ENCODE results near the gene LSMEM2.

The LSMEM2 gene

DNA sequence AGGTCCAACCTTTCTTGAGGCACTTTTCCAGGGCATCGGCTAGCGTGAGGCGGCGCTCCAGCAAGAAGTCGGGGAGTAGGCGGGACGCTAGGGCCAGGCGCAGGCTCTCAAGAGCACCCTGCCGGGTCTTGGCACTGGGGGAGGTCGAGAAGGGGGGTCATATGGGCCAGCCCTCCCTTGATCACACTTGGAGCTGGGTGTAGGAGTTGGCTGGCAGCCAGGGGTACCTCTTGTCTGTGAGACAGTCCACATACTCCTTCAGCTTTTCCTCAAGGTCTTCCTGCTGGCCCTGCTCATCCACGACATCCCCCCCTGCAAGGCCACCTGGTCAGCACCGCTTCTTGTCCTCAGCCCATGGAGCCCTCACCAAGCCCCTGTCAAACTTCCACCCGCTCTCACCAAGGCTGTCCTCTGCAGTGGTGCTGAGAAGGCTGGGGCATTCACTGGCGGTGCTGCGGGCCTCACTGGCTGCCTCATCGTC lies 11.3 kb downstream of the LSMEM2 start:
- H3K4ac ChIP-seq (ENCODE audit: low read depth, low read length) = no peak overlapping the region
- DNase-seq = no peak
- no CpG with 5 or more reads among the region's 16 CpGs for WGBS (ENCODE audit: extremely low coverage, insufficient coverage, insufficient read length)

DNA sequence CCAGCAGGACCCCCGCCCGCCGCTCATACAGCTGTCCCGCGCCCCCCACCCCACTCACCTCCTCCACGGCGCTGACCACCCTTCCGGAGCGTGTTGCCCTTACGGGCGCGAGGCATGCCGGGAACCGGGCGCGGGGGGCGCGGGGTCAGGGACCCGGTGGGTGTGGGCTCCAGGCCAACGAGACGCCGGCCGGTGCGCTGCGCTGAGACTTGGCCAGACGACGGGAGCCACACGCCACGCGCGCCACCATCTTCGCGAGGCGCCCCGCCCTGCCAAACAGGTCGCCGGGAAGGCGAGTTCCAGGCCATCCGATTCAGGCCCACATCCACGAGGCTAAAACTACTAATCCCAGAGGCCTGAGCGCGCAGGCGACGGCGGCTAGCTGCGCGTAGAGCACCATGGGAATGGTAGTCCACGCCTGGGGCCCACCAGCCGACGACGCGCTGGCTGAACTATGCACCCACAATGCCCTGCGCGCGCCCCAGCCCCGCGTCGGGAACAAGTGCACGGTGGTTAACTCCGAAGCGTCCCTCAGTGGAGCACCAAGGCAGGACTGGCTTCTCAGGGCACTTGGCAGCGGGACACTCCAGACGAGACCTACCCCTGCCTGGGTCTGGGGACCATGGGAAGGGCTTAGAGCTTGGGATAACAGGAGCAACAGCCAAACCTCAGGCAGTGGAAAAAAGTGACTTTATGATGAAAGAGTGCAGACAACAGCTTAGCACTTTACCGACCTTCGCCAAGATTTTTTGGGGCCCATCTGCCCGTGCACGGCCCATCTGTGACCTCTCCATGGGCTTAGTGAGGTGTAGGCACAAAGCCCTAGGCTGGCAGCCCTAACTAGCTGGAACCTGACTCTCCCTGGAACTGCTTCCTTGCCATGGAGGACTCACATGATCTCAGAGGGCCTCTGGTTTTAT lies 13.5 kb downstream of the LSMEM2 start, which contains the start of gene IFRD2:
Gene IFRD2, minus strand, starts transcription at position 271 of the 920 bp plus-strand sequence. Its CDS starts 155 bp downstream, at position 116.
- peak within 1 kb of the TSS; percentile 91 for H3K4ac ChIP-seq (ENCODE audit: low read depth, low read length)
- peak within 1 kb of the TSS; percentile 15 for H2BK5ac ChIP-seq (ENCODE audit: low read depth, low read length, poor library complexity)
- H3K4me1 ChIP-seq (ENCODE audit: control insufficient read depth in 1 of 2, insufficient read depth in 2 of 2, low read length in 2 of 2) = peaks cover 6 to 10% of the 10 kb centered on the region in 2 experiments
- no peak within 1 kb of the TSS for H3K23ac ChIP-seq (ENCODE audit: low read length)
- H3K4me2 ChIP-seq (ENCODE audit: low read length) = peak within 1 kb of the TSS; percentile 99
- H3K27me3 ChIP-seq (ENCODE audit: insufficient read depth, low read length) = no peaks in the 10 kb centered on the region
- peak within 1 kb of the TSS; percentile 4 for H2BK120ac ChIP-seq (ENCODE audit: insufficient read depth, low read length, poor library complexity)
- H3K9ac ChIP-seq (ENCODE audit: low read length) = peak within 1 kb of the TSS; percentile 92
- H3K14ac ChIP-seq (ENCODE audit: low read length) = peak within 1 kb of the TSS; percentile 56
- H3K79me1 ChIP-seq (ENCODE audit: low read length) = peaks cover 9% of the 10 kb centered on the region
- peaks cover 35 to 36% of the 10 kb centered on the region in 2 experiments for H3K36me3 ChIP-seq (ENCODE audit: control insufficient read depth in 1 of 2, insufficient read depth in 2 of 2, low read length in 2 of 2)
- peak within 1 kb of the TSS; percentile 87 for H3K4me3 ChIP-seq (ENCODE audit: low read depth, low read length)
- H4K91ac ChIP-seq (ENCODE audit: low read depth, low read length) = peak within 1 kb of the TSS; percentile 71
- H2BK12ac ChIP-seq (ENCODE audit: low read length) = no peak within 1 kb of the TSS
- peak within 1 kb of the TSS; percentile 93 for H4K8ac ChIP-seq (ENCODE audit: low read depth, low read length)
- no peak within 1 kb of the TSS for H3K27ac ChIP-seq (ENCODE audit: low read depth, low read length)
- H3K79me2 ChIP-seq (ENCODE audit: control insufficient read depth, insufficient read depth, low read length, poor library complexity) = peaks cover 4% of the 10 kb centered on the region
- H2AK5ac ChIP-seq (ENCODE audit: low read length) = peak within 1 kb of the TSS; percentile 78
- no CpG with 5 or more reads among the region's 67 CpGs for WGBS (ENCODE audit: extremely low coverage, insufficient coverage, insufficient read length)
- H3K18ac ChIP-seq (ENCODE audit: low read length) = peak within 1 kb of the TSS; percentile 48
- H4K12ac ChIP-seq (ENCODE audit: low read depth, low read length) = peak within 1 kb of the TSS; percentile 82
- H3K9me3 ChIP-seq (ENCODE audit: insufficient read depth, low read depth, low read length) = peaks cover 2% of the 10 kb centered on the region
- peak; percentile 97 to 98 for DNase-seq
- peak within 1 kb of the TSS; percentile 77 for H2AFZ ChIP-seq (ENCODE audit: insufficient read depth, low read length, poor library complexity)

More for the DNA sequence above, 11.3 kb downstream of the LSMEM2 start:
- Histone ChIP-seq H3K9me3 (ENCODE audit: insufficient read depth, low read depth, low read length) (peaks cover 7% of the 10 kb centered on the region), H3K79me1 (ENCODE audit: low read length) (peaks cover 9% of the 10 kb centered on the region), H3K4me3 (ENCODE audit: low read depth, low read length) (no peak overlapping the region), H3K36me3 (ENCODE audit: control insufficient read depth in 1 of 2, insufficient read depth in 2 of 2, low read length in 2 of 2) (peaks cover 42 to 43% of the 10 kb centered on the region in 2 experiments), H2BK120ac (ENCODE audit: insufficient read depth, low read length, poor library complexity) (no peak overlapping the region), H4K8ac (ENCODE audit: low read depth, low read length) (no peak overlapping the region), H3K27me3 (ENCODE audit: insufficient read depth, low read length) (no peaks in the 10 kb centered on the region), H2AK5ac (ENCODE audit: low read length) (no peak overlapping the region), H3K18ac (ENCODE audit: low read length) (no peak overlapping the region), H3K27ac (ENCODE audit: low read depth, low read length) (no peak overlapping the region), H3K9ac (ENCODE audit: low read length) (no peak overlapping the region), H3K23ac (ENCODE audit: low read length) (no peak overlapping the region), H3K79me2 (ENCODE audit: control insufficient read depth, insufficient read depth, low read length, poor library complexity) (peaks cover 4% of the 10 kb centered on the region), H2BK12ac (ENCODE audit: low read length) (no peak overlapping the region), H4K12ac (ENCODE audit: low read depth, low read length) (no peak overlapping the region), H2BK5ac (ENCODE audit: low read depth, low read length, poor library complexity) (no peak overlapping the region), H3K4me1 (ENCODE audit: control insufficient read depth in 1 of 2, insufficient read depth in 2 of 2, low read length in 2 of 2) (peaks cover 6 to 10% of the 10 kb centered on the region in 2 experiments), H2AFZ (ENCODE audit: insufficient read depth, low read length, poor library complexity) (no peak overlapping the region), H3K14ac (ENCODE audit: low read length) (no peak overlapping the region), H4K91ac (ENCODE audit: low read depth, low read length) (no peak overlapping the region), H3K4me2 (ENCODE audit: low read length) (no peak overlapping the region)

DNA sequence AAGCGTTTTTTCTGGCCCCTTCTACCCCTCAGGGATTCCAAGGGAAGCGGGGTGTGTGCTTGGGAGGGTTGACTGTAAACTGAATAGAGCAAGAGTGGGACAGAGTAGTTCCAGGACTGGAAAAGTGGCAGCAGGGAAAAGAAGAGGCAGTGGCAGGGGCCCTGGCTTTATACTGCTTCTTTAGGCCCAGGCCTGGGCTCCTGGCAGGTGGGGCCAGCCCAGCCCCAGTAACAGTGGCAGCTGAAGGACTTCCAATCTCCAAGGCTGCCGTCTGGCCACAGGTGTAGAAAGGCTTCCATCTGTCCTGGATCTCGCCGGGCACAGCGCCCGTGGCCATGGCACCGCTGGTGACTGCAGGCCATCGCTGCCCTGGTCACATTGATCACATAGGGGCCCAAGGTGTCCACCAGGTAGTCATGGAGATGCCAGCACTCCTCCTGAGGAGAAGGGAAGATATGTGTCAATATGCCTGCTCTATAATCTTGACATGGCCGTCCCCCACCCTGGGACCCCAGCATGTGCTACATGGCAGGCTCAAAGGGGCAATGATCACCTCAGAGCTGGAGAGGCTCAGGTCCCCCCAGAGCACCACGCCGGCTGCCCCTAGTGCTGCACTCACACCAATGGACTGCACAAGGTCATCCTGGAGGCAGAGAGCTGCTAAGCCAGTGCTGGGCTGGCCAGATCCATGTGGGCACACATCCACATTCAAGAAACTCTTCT lies 14.4 kb downstream of the LSMEM2 start:
- Histone ChIP-seq H3K79me1 (ENCODE audit: low read length) (peaks cover 10% of the 10 kb centered on the region), H3K4ac (ENCODE audit: low read depth, low read length) (no peak overlapping the region), H3K27me3 (ENCODE audit: insufficient read depth, low read length) (no peaks in the 10 kb centered on the region), H4K8ac (ENCODE audit: low read depth, low read length) (peak overlapping the region; percentile 93), H3K9ac (ENCODE audit: low read length) (no peak overlapping the region), H3K4me1 (ENCODE audit: control insufficient read depth in 1 of 2, insufficient read depth in 2 of 2, low read length in 2 of 2) (peaks cover 6 to 11% of the 10 kb centered on the region in 2 experiments), H2AFZ (ENCODE audit: insufficient read depth, low read length, poor library complexity) (no peak overlapping the region), H2AK5ac (ENCODE audit: low read length) (no peak overlapping the region), H3K36me3 (ENCODE audit: control insufficient read depth in 1 of 2, insufficient read depth in 2 of 2, low read length in 2 of 2) (peaks cover 27 to 28% of the 10 kb centered on the region in 2 experiments), H3K14ac (ENCODE audit: low read length) (no peak overlapping the region), H3K4me2 (ENCODE audit: low read length) (no peak overlapping the region), H4K91ac (ENCODE audit: low read depth, low read length) (peak overlapping the region; percentile 53), H2BK120ac (ENCODE audit: insufficient read depth, low read length, poor library complexity) (no peak overlapping the region), H4K12ac (ENCODE audit: low read depth, low read length) (peak overlapping the region; percentile 82), H3K9me3 (ENCODE audit: insufficient read depth, low read depth, low read length) (peaks cover 1% of the 10 kb centered on the region), H3K23ac (ENCODE audit: low read length) (no peak overlapping the region), H3K27ac (ENCODE audit: low read depth, low read length) (no peak overlapping the region), H3K18ac (ENCODE audit: low read length) (no peak overlapping the region), H2BK12ac (ENCODE audit: low read length) (no peak overlapping the region), H3K4me3 (ENCODE audit: low read depth, low read length) (no peak overlapping the region), H3K79me2 (ENCODE audit: control insufficient read depth, insufficient read depth, low read length, poor library complexity) (peaks cover 4% of the 10 kb centered on the region), H2BK5ac (ENCODE audit: low read depth, low read length, poor library complexity) (no peak overlapping the region)
- no peak for DNase-seq
- WGBS (ENCODE audit: extremely low coverage, insufficient coverage, insufficient read length) = no CpG with 5 or more reads among the region's 12 CpGs

DNA sequence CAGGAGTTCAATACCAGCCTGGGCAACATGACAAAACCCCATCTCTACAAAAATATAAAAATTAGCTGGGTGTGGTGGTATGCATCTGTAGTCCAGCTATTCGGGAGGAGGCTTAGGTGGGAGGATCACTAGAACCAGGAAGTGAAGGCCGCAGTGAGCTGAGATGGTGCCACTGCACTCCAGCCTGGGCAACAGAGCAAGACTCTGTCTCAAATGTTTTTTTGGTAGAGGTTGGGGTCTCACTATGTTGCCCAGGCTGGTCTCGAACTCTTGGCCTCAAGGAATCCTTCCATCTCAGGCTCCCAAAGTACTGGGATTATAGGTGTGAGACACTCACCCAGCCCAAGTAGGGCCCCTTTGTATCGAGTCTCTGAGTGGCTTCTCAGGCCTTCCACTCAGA lies 15.2 kb downstream of the LSMEM2 start:
- Histone ChIP-seq H2BK12ac (ENCODE audit: low read length) (no peak overlapping the region), H3K4me1 (ENCODE audit: control insufficient read depth in 1 of 2, insufficient read depth in 2 of 2, low read length in 2 of 2) (peaks cover 9 to 15% of the 10 kb centered on the region in 2 experiments), H3K14ac (ENCODE audit: low read length) (no peak overlapping the region), H2AFZ (ENCODE audit: insufficient read depth, low read length, poor library complexity) (no peak overlapping the region), H4K91ac (ENCODE audit: low read depth, low read length) (no peak overlapping the region), H3K27me3 (ENCODE audit: insufficient read depth, low read length) (no peaks in the 10 kb centered on the region), H3K4ac (ENCODE audit: low read depth, low read length) (no peak overlapping the region), H2BK120ac (ENCODE audit: insufficient read depth, low read length, poor library complexity) (no peak overlapping the region), H3K4me3 (ENCODE audit: low read depth, low read length) (no peak overlapping the region), H4K8ac (ENCODE audit: low read depth, low read length) (no peak overlapping the region), H3K27ac (ENCODE audit: low read depth, low read length) (no peak overlapping the region), H3K18ac (ENCODE audit: low read length) (no peak overlapping the region), H3K79me2 (ENCODE audit: control insufficient read depth, insufficient read depth, low read length, poor library complexity) (peaks cover 7% of the 10 kb centered on the region), H3K36me3 (ENCODE audit: control insufficient read depth in 1 of 2, insufficient read depth in 2 of 2, low read length in 2 of 2) (peaks cover 19% of the 10 kb centered on the region in 2 experiments), H3K23ac (ENCODE audit: low read length) (no peak overlapping the region), H3K9me3 (ENCODE audit: insufficient read depth, low read depth, low read length) (no peaks in the 10 kb centered on the region), H3K79me1 (ENCODE audit: low read length) (peaks cover 17% of the 10 kb centered on the region), H3K9ac (ENCODE audit: low read length) (no peak overlapping the region), H2AK5ac (ENCODE audit: low read length) (no peak overlapping the region), H4K12ac (ENCODE audit: low read depth, low read length) (no peak overlapping the region), H2BK5ac (ENCODE audit: low read depth, low read length, poor library complexity) (no peak overlapping the region), H3K4me2 (ENCODE audit: low read length) (no peak overlapping the region)
- DNase-seq = no peak
- no CpG with 5 or more reads among the region's 4 CpGs for WGBS (ENCODE audit: extremely low coverage, insufficient coverage, insufficient read length)

All from trophoblast cell (in vitro differentiated cells and primary cell).